SKM-1 treated with dmso at 0.1 percent for 144 hours (cell line): ENCODE data around the gene RNU6-7.

Experiments used
- DNase-seq: peaks from one replicate; lab custom pipeline; 2025; ENCODE audit not compliant: unreplicated experiment; lab: John Stamatoyannopoulos, UW

The RNU6-7 gene

GRCh38 chr14:32203928-32204357, 2.1 kb downstream of the RNU6-7 start:
- no peak for DNase-seq

- no peak for DNase-seq
Measured at GRCh38 chr14:32205554-32205953, 3.7 kb downstream of the RNU6-7 start.

- DNase-seq: no peak
Measured at GRCh38 chr14:32205984-32206383, 4.1 kb downstream of the RNU6-7 start.

- no peak for DNase-seq
Measured at GRCh38 chr14:32206552-32206951, 4.7 kb downstream of the RNU6-7 start.

GRCh38 chr14:32208490-32208889, 6.6 kb downstream of the RNU6-7 start:
- DNase-seq: no peak

- no peak for DNase-seq
Measured at GRCh38 chr14:32209471-32209870, 7.6 kb downstream of the RNU6-7 start.

GRCh38 chr14:32211068-32211404, 9.2 kb downstream of the RNU6-7 start:
- DNase-seq: no peak

- DNase-seq: no peak
Measured at GRCh38 chr14:32212833-32213232, 11.0 kb downstream of the RNU6-7 start.

- no peak for DNase-seq
Measured at GRCh38 chr14:32217301-32217700, 15.5 kb downstream of the RNU6-7 start.

- DNase-seq: no peak
Measured at GRCh38 chr14:32224737-32225377, 23.0 kb downstream of the RNU6-7 start.

GRCh38 chr14:32225378-32225920, 23.6 kb downstream of the RNU6-7 start:
- DNase-seq: no peak

- DNase-seq: no peak
Measured at GRCh38 chr14:32226056-32226455, 24.2 kb downstream of the RNU6-7 start.

- no peak for DNase-seq
Measured at GRCh38 chr14:32230181-32230580, 28.3 kb downstream of the RNU6-7 start.

GRCh38 chr14:32230695-32231280, 28.9 kb downstream of the RNU6-7 start:
- no peak for DNase-seq

- no peak for DNase-seq
Measured at GRCh38 chr14:32232481-32232880, 30.6 kb downstream of the RNU6-7 start.

- no peak for DNase-seq
Measured at GRCh38 chr14:32233260-32233659, 31.4 kb downstream of the RNU6-7 start.

GRCh38 chr14:32244404-32244803, 42.6 kb downstream of the RNU6-7 start:
- no peak for DNase-seq

GRCh38 chr14:32246751-32247150, 44.9 kb downstream of the RNU6-7 start:
- no peak for DNase-seq

GRCh38 chr14:32249371-32249770, 47.5 kb downstream of the RNU6-7 start:
- no peak for DNase-seq

- DNase-seq: no peak
Measured at GRCh38 chr14:32249780-32250179, 47.9 kb downstream of the RNU6-7 start.

GRCh38 chr14:32250681-32251080, 48.8 kb downstream of the RNU6-7 start:
- DNase-seq: no peak

- no peak for DNase-seq
Measured at GRCh38 chr14:32251530-32251929, 49.7 kb downstream of the RNU6-7 start.
